Measurements from ENCODE around the gene SEH1L. TPM values are rescaled to one million over a fixed set of nuclear protein-coding genes. Genes with fewer than 3 reads are reported as not detected.

SEH1L gene
- total RNA-seq, 1 experiment from 2014 or later, result 98.3 TPM

- no TSS peak for BruUV-seq (replicated peaks)
- H3K9me2 ChIP-seq (ENCODE audit: insufficient read depth), result no peaks in the 10 kb centered on the region
- H3F3A ChIP-seq (ENCODE audit: insufficient read depth, low read depth), result no peaks in the 10 kb centered on the region; the same call in 1 of the 2 replicates
- no peak for DNase-seq
- no peak overlapping the region for H3K4me2 ChIP-seq
- no peak for TF ChIP-seq EZH2 (IDR thresholded peaks at IDR 0.05; ENCODE audit: low read depth)
- TF ChIP-seq, protein P1, sequence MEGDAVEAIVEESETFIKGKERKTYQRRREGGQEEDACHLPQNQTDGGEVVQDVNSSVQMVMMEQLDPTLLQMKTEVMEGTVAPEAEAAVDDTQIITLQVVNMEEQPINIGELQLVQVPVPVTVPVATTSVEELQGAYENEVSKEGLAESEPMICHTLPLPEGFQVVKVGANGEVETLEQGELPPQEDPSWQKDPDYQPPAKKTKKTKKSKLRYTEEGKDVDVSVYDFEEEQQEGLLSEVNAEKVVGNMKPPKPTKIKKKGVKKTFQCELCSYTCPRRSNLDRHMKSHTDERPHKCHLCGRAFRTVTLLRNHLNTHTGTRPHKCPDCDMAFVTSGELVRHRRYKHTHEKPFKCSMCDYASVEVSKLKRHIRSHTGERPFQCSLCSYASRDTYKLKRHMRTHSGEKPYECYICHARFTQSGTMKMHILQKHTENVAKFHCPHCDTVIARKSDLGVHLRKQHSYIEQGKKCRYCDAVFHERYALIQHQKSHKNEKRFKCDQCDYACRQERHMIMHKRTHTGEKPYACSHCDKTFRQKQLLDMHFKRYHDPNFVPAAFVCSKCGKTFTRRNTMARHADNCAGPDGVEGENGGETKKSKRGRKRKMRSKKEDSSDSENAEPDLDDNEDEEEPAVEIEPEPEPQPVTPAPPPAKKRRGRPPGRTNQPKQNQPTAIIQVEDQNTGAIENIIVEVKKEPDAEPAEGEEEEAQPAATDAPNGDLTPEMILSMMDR (conservative IDR thresholded peaks at IDR 0.05), result no peak
- no peaks in the 10 kb centered on the region for H3K27me3 ChIP-seq (ENCODE audit: insufficient read depth, low read depth)
- peaks cover 13% of the 10 kb centered on the region; the same call in 1 of the 2 replicates for H4K20me1 ChIP-seq (ENCODE audit: insufficient read depth)
- H3K79me2 ChIP-seq (ENCODE audit: low read depth), result 0 out of 2 replicates have a peak, but pooled peaks cover 9% of the 10 kb centered on the region
- ChIA-PET POLR2A (ENCODE audit: unreplicated experiment) (no interaction called here), CTCF (no interaction called here)
- no peaks in the 10 kb centered on the region for H3K9me3 ChIP-seq (ENCODE audit: insufficient read depth, low read depth)
- no peak overlapping the region for H3K27ac ChIP-seq
- intact Hi-C loops (cut with micrococcal nuclease; ENCODE audit: unreplicated experiment), result loop anchor here (10.0 kb wide), 1 partner anchor 52 kb away; no protein-coding TSS in a partner anchor
- H3K36me3 ChIP-seq (ENCODE audit: low read depth), result peaks cover 13% of the 10 kb centered on the region; the same call in 1 of the 2 replicates
- no peaks in the 10 kb centered on the region for H3K4me1 ChIP-seq (replicated peaks; ENCODE audit: insufficient read depth)
- no peak overlapping the region for H2AFZ ChIP-seq
- no peak overlapping the region for H3K4me3 ChIP-seq
Observed at GRCh38 chr18:13022644-13023043, 74.8 kb downstream of the SEH1L start.

- intact Hi-C loops (cut with micrococcal nuclease; ENCODE audit: unreplicated experiment), result loop anchor here (10.0 kb wide), 1 partner anchor 50 kb away; no protein-coding TSS in a partner anchor
- H2AFZ ChIP-seq, result no peak overlapping the region
- TF ChIP-seq EZH2 (IDR thresholded peaks at IDR 0.05; ENCODE audit: low read depth), result no peak
- TF ChIP-seq, protein P1 (conservative IDR thresholded peaks at IDR 0.05), result no peak
- no peaks in the 10 kb centered on the region for H3K27me3 ChIP-seq (ENCODE audit: insufficient read depth, low read depth)
- H3K36me3 ChIP-seq (ENCODE audit: low read depth), result peaks cover 19% of the 10 kb centered on the region
- POLR2A ChIA-PET (ENCODE audit: unreplicated experiment), result no interaction called here
- DNase-seq, result no peak
- BruUV-seq (replicated peaks), result no TSS peak
- H3K27ac ChIP-seq, result no peak overlapping the region
- H3K4me3 ChIP-seq, result no peak overlapping the region
- H3K4me1 ChIP-seq (replicated peaks; ENCODE audit: insufficient read depth), result no peaks in the 10 kb centered on the region
- H3K4me2 ChIP-seq, result no peak overlapping the region
- no peaks in the 10 kb centered on the region for H3K9me2 ChIP-seq (ENCODE audit: insufficient read depth)
- peaks cover 9% of the 10 kb centered on the region; the same call in 1 of the 2 replicates for H3K79me2 ChIP-seq (ENCODE audit: low read depth)
- peaks cover 13% of the 10 kb centered on the region; the same call in 1 of the 2 replicates for H4K20me1 ChIP-seq (ENCODE audit: insufficient read depth)
- CTCF ChIA-PET, result no interaction called here
- no peaks in the 10 kb centered on the region for H3F3A ChIP-seq (ENCODE audit: insufficient read depth, low read depth)
- H3K9me3 ChIP-seq (ENCODE audit: insufficient read depth, low read depth), result no peaks in the 10 kb centered on the region
Observed at GRCh38 chr18:13025233-13025632, 77.4 kb downstream of the SEH1L start.

DNA sequence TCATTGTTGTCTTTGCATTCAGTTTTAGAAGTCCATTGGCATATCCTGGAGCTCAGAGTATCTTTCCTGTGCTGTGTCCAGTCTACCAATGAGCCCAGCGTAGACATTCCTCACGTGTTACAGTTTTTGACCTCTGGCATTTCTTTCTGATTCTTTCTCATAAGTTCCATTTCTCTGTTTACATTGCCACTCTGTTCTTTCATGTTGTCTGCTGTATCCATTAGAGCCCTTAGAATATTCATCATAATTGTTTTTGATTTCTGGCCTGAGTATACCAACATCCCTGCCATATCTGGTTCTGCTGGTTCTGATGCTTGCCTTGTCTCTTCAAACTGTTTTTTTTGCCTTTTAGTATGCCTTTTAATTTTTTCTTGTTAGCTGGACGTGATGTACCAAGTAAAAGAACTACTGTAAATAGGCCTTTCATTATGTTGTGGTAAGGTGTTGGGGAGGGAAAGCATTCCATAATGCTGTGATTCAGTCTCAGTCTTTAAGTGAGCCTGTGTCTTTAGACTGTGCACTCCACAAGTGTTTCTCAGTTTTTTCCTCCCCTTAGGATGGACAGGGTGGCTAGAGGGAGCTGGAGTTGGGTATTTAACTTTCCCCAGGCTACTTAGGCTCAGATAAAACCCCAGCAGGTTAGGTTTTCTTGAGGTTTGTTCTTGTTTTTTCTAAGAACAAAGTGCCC lies 78.9 kb downstream of the SEH1L start:
- CTCF ChIA-PET, result no interaction called here
- H3K79me2 ChIP-seq (ENCODE audit: low read depth), result peaks cover 9% of the 10 kb centered on the region; the same call in 1 of the 2 replicates
- no TSS peak for BruUV-seq (replicated peaks)

More for the DNA sequence above, 78.9 kb downstream of the SEH1L start:
- POLR2A ChIA-PET (ENCODE audit: unreplicated experiment), result no interaction called here
- Histone ChIP-seq H3K4me3 (no peak overlapping the region), H3K27me3 (ENCODE audit: insufficient read depth, low read depth) (no peaks in the 10 kb centered on the region), H2AFZ (no peak overlapping the region), H3F3A (ENCODE audit: insufficient read depth, low read depth) (no peaks in the 10 kb centered on the region), H3K36me3 (ENCODE audit: low read depth) (peaks cover 28% of the 10 kb centered on the region), H3K27ac (no peak overlapping the region), H3K4me2 (no peak overlapping the region), H4K20me1 (ENCODE audit: insufficient read depth) (peaks cover 13% of the 10 kb centered on the region; the same call in 1 of the 2 replicates), H3K9me2 (ENCODE audit: insufficient read depth) (no peaks in the 10 kb centered on the region), H3K4me1 (replicated peaks; ENCODE audit: insufficient read depth) (no peaks in the 10 kb centered on the region), H3K9me3 (ENCODE audit: insufficient read depth, low read depth) (no peaks in the 10 kb centered on the region)
- DNase-seq, result no peak
- TF ChIP-seq, protein P1 (conservative IDR thresholded peaks at IDR 0.05), result no peak
- no peak for TF ChIP-seq EZH2 (IDR thresholded peaks at IDR 0.05; ENCODE audit: low read depth)
- intact Hi-C loops (cut with micrococcal nuclease; ENCODE audit: unreplicated experiment), result loop anchor here (10.0 kb wide), 1 partner anchor 48 kb away; no protein-coding TSS in a partner anchor

All from PC-9 (cell line).